Parathyroid adenoma (tissue), 2 donors: ENCODE results near the gene ALG10B.

ENCODE experiments used
- H2AFZ ChIP-seq: fragments of 300-600 bp; sonication (generic); one replicate; pipeline ENCODE4 v1.7.0; 2017; ENCODE audit warnings: antibody characterized with exemption, mild to moderate bottlenecking
- H3K27ac ChIP-seq: fragments of 300-600 bp; sonication (generic); one replicate; pipeline ENCODE4 v1.7.0; 2017
- H3K27me3 ChIP-seq: fragments of 300-600 bp; sonication (generic); one replicate; pipeline ENCODE4 v1.7.0; 2017; ENCODE audit warnings: low read length; ENCODE audit not compliant: control insufficient read depth, insufficient read depth
- H3K36me3 ChIP-seq: fragments of 300-600 bp; sonication (generic); one replicate; pipeline ENCODE4 v1.7.0; 2017; ENCODE audit warnings: low read length; ENCODE audit not compliant: control insufficient read depth, insufficient read depth
- H3K4me1 ChIP-seq: fragments of 300-600 bp; sonication (generic); one replicate; pipeline ENCODE4 v1.7.0; 2017; ENCODE audit warnings: control low read depth
- H3K4me2 ChIP-seq: fragments of 300-600 bp; sonication (generic); one replicate; pipeline ENCODE4 v1.7.0; 2017; ENCODE audit warnings: low read length
- H3K4me3 ChIP-seq: fragments of 300-600 bp; sonication (generic); one replicate; pipeline ENCODE4 v1.7.0; 2017; ENCODE audit warnings: low read depth, low read length
- H3K79me2 ChIP-seq: fragments of 300-600 bp; sonication (generic); one replicate; pipeline ENCODE4 v1.7.0; 2017; ENCODE audit warnings: control low read depth
- H3K9ac ChIP-seq: fragments of 300-600 bp; sonication (generic); one replicate; pipeline ENCODE4 v1.7.0; 2017; ENCODE audit warnings: mild to moderate bottlenecking
- H3K9me3 ChIP-seq: fragments of 300-600 bp; sonication (generic); one replicate; pipeline ENCODE4 v1.7.0; 2017; ENCODE audit warnings: low read length; ENCODE audit not compliant: control insufficient read depth
- TF ChIP-seq, protein P1 (sequence below): fragments of 300-600 bp; sonication (generic); IDR thresholded peaks from one replicate; pipeline ENCODE4 v1.7.0; 2017; ENCODE audit warnings: antibody characterized with exemption, mild to moderate bottlenecking
- donor health status: primary hyperparathyroidism.

Gene ALG10B

DNA sequence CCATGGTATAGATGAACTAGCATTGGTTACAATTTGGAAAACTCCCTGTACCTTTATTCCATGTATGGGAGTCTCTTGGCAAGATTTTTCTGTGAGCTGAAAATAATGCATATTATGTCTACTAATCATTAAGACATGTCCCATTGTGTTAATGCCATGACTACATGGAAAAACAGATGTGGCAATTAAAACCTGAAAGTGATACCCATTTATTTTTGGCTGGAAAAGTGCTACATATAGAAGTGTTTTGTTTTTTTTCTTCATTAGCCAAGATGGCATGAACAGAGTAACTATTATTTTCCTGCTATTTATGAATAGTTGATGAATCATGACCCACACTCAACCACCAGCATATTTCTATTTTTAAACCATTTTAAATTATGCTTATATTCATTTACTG is 58.2 kb downstream of the ALG10B start:
- no peak overlapping the region for H3K9ac ChIP-seq
- no peak overlapping the region for H3K27ac ChIP-seq
- no peaks in the 10 kb centered on the region for H3K79me2 ChIP-seq
- no peaks in the 10 kb centered on the region for H3K4me1 ChIP-seq
- H3K36me3 ChIP-seq, result no peaks in the 10 kb centered on the region
- H3K4me2 ChIP-seq, result no peak overlapping the region
- H3K27me3 ChIP-seq, result no peaks in the 10 kb centered on the region
- TF ChIP-seq, protein P1, sequence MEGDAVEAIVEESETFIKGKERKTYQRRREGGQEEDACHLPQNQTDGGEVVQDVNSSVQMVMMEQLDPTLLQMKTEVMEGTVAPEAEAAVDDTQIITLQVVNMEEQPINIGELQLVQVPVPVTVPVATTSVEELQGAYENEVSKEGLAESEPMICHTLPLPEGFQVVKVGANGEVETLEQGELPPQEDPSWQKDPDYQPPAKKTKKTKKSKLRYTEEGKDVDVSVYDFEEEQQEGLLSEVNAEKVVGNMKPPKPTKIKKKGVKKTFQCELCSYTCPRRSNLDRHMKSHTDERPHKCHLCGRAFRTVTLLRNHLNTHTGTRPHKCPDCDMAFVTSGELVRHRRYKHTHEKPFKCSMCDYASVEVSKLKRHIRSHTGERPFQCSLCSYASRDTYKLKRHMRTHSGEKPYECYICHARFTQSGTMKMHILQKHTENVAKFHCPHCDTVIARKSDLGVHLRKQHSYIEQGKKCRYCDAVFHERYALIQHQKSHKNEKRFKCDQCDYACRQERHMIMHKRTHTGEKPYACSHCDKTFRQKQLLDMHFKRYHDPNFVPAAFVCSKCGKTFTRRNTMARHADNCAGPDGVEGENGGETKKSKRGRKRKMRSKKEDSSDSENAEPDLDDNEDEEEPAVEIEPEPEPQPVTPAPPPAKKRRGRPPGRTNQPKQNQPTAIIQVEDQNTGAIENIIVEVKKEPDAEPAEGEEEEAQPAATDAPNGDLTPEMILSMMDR, result no peak
- H3K9me3 ChIP-seq, result no peaks in the 10 kb centered on the region
- no peak overlapping the region for H3K4me3 ChIP-seq
- no peak overlapping the region for H2AFZ ChIP-seq
